DMS153 treated with DMSO at 0.1 percent for 48 hours (cell line): ENCODE results near the gene MVB12B.

Experiments used
- DNase-seq: peaks from one replicate; lab custom pipeline; 2025; ENCODE audit not compliant: unreplicated experiment; lab: John Stamatoyannopoulos, UW

Gene MVB12B

DNA sequence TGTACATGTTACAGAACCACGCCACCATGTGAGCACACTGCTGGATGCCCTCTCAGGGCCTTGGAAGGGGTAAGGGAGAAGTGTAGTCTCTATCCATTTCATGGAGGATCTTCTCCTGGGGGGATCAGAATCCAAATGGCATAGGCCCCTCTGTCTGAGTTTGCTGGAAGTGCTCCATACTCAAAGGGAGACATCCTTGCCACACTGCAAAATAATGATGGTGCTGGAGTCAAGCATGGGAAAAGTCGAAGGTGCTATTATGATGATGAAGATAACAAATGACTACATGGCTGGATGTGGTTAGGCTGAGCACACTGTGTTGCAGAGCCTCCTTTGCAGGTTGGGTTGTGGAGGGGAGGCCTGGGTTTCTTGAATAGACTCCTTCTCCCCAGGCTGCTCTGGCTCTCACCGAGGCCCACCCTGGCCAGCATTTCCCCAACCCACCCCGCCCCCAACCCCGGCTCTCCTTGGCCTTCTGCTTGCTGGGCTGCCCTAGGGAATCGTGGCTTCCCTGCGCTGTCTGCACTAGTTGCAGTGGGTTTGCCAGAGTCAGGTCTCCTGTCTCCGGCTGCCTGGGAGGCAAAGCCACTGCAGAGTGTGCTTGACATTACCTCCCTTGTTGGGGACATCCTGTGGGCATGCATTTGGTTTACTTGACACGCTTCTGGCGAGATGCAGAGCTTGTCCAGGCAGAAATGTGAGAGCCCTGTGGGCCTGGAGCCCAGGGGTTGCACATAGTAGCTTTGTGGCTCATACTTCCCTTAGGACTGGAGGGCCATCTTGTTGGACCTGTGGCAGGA lies 3.0 kb downstream of the MVB12B start:
- no peak for DNase-seq

DNA sequence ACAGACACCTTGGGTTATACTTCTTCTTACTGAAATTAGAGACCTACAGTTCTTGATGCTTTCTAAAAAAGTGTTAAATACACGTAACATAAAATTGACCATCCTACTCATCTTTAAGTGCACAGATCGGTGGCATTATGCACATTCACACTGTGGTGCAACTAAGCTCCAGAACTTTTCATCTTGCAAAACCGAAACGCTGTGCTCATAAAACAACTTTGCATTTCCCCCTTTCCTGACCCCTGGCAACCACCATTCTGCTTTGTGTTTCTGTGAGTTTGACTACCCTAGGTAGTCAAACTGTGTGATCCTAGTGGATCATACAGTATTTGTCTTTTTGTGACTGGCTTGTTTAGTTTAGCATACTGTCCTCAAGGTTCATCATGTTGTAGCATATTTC lies 3.9 kb downstream of the MVB12B start:
- no peak for DNase-seq

DNA sequence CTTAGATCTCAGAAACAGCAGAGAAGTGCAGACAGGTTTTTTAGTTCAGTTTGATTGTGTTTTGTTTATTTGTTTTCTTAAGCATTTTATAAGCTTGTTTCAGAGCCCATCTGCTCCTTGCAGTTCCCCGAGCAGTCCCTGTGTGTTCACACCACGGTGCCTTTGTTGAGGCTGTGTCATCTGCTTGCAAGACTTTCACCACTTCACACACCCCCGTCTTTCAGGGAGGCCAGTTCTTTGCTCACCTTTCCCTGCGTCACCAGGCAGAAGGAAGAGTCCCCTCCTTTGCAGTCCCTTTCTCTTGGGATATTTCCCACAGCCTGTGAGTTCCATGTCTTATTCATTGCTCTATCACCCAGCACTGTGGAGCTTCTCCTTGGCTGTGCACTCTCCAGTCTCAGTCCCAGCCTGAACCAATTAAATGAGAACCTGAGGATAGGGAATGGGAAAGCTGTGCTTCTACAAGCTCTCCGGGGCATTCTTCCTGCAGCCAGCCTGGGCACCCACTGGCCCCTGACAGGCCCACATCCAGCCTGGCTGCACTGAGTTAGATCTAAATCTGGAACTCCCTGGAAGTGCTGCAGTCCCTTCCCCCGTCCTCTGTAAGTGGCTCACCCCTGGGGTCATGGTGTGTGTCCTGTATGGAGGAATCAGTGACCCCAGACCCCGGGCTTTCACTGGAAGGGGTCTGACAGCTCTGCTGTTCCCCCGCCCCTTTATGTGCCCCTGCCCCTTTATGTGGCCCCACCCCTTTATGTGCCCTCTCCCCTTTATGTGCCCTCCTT lies 5.5 kb downstream of the MVB12B start:
- no peak for DNase-seq

DNA sequence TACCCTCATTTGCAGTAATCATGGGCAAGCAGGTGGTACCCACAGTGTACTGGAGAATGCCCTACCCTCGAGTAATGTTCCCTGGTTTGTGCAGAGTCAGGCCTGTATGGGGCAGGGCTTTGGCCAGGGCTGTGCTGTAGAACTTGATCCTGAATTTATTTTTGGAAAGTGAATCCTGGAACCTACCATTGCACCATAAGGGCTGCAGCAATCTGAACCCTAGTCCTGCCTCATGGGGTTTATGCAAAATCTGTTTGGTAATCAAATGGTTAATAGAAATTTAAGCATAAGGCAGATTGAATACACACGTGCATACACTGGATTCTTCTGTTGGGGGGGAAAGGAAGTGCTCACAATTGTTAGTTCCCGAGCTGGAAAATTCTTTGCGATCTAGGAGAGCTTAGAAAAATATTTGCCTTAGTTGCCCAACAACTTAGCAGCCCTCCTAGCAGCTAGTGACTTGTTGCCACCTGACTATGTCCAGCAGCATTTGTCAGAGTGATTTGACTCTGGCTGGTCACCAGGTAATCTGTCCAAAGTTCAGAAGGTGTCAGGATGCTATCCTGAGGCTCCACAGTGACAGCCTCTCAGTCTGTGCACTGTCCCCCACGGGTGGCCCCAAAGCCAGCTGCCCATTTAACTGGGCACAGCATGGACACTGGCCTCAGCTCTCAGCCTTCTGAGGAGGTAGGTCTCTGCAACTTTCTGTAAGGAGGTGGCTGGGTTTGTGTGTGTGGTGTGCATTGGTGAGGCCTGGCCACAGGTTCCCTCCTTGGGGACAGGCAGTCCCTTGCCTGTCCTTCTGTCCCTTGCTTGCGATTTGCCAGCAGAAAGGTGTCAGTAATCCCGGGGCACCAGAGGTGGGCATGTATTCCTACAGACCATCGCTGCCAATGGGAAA lies 8.3 kb downstream of the MVB12B start:
- DNase-seq: no peak

DNA sequence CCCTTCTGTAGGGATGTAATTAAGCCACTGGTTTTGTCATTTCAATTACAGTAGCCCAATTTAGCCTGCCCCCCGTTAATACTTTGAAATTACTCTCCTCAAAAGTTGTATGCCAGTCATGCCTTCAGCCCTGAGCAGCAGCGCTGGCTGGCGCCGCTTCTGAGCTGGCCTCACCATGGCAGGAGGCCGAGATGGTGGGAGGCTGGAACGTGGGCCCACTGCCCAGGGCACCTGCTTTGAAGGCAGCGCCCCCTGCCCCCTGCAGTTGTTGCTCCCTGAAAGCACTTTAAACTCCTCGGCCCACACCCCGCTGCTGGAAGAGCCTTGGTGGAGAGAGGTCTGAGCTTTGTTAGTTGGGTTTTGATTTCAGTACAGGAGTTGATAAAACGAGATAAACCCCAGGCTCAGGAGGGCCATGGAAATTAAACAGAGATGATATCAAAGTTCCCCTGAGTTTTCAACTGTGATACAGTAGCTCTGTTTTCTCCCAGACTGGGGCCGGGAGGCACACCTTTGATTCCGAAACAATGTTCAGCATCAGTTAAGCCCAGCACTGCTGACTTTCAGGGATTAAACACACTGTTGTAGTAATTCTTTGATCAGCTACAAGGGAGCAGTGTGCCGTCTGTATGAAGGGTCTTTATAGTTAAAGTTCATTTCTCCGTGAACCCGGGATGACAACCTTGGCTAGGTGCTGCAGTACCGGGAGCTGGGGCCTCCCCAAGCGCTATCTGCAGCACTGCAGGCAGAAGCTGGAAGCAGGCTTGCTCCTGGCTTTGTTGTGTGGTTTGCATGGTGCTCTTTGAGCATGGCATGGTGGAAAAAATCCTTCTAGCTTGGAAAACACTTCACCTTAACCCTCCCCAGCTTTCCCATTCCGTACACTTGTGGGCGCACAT lies 9.5 kb downstream of the MVB12B start:
- DNase-seq: no peak

DNA sequence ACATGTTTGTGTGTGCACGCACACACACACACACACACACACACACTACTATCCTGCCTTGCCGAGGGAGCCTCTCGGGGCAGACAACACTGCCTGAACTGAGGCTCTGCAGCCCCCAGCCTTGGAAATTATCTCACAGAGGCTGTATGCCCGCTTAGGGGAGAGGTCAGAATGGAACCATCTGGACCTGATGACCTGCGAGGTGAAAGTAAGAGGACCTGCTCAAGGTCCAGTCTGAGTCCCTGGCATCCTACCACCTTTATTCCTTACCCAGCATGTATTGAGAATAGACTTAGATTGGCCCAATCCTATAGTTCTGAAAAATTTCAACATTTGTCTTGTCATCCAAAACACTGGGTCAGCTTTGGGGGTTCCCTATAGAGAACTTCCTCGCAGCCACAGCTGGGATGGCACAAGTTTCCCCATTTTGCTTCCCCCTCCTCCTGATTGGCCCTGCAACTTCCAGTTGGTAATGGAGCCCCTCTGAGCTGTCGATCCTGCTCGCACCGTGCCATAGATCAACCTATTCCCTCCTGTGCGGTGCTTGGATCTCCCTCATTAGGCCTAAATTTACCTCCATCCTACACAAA lies 10.2 kb downstream of the MVB12B start:
- DNase-seq: no peak

DNA sequence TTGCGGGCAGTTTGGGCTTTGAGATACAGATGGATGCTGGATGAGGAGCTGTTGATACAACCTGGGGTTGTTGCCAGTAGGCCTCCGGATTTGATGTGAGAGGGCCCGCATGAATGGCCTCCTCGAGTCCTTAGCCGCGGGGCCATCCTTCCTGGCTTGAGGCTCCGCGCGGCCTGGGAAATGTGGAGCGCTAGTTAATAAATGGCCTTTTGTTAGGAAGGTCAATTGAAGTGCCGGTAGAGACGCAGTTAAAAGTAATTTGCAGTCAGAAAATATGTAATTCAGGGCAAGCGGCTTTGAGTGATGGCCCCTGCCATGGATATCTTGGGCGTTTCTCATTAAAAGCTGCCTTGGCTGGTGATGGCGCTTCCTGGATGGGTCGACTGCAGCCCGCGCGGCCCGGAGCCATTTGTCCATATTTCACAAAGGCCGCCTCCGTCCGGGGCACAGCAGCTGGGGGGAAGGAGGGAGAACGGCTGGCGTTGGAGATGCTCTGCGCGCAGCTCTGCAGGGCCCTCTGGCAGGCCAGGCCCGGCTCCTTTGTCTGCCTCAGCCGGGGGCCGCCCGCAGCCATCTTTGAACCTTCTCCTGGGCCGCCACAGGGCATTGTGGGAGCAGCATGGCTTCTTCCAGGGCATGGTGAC lies 11.2 kb downstream of the MVB12B start:
- no peak for DNase-seq

DNA sequence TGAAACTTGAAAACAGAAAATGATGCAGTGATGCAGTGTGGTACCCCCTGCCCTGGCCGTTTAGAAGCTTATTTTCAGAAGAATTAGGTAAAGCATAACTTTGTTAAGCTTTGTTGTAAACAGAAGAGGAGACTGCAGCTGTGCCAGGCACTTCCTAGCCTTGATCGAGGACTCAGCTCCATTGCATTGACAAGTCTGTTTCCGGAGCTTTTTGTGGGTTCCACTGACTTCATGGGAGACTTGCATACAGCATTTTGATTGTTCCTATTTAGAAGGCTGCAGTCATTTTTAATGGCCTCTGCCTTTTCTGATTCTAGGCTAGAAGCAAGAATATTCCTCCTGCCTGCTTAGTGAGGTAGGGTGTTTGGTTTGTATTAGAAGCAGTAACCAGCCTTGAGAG lies 12.3 kb downstream of the MVB12B start:
- no peak for DNase-seq

DNA sequence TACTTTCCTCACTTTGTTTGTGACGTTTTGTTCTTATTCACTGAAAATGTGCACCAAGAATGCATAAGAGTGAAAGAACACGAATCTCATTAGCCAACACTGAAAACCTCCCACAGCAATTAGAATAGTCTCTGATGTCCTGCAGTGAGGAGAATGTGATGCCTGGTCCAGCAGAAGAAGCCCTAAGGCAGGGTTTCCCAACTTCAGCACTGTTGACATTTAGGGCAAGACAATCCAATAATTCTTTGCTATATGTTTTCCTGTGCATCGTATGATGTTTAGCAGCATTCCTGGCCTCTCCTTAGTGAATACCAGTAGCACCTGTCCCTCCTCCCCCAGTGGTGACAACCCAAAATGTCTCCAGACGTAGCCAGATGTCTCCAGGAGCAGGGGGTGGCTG lies 14.8 kb downstream of the MVB12B start:
- no peak for DNase-seq

DNA sequence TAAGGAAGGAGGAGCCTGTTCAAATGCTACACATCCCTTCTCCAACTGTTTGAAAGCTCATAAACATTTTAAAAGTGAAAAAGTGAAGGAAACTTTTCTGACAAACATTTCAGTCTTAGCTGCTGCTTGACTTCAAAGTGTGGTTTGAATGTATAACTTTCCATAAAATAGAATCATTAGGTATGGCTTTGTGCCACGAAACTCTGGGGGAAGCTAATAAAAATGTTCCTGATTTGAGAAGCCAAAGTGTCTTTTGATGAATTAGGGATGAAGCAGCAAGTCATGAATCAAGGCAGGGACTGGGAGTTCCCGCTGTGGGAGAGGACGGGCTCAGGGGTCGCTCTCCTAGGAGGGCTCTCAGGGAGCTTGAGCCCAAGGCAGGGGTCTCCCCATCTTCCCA lies 15.3 kb downstream of the MVB12B start:
- DNase-seq: no peak

DNA sequence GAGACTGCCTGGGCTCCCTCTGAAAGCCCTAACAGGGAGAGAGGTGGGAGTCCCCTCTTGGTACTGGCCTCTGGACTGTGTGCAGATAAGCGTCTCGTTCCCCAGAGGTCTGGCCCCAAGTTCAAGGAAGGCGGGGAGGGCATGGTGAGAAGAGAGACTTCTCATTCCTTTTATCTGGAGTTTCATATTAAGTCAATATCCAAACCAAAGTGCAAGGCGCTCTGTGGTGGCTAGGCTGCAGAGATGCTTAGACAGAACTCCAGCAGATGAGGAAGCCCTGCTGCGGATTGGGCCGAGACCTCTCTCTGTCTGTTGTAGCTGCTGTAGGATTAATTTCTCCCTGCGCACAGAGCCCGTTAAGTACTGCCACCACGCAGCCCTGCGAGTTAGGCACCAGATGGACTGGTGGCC lies 16.0 kb downstream of the MVB12B start:
- DNase-seq: no peak

DNA sequence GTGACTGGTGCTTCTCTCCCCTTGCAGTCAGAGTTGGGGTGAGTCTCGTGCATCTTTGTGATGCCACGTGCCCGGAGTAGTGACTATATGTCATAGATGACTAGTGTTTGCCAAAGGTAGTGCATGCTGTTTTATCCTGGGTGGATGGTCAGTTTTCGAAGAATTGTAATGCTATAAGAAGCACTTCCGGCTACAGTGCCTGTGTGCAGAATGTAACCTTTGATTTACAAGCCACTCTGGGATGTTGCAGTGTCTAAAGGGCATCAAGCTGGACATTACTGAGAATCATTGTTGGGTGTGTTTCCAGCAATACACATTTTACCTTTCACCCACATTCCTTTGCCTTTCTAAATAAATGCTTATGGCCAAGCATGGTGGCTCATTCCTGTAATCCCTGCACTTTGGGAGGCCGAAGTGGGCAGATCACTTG lies 16.7 kb downstream of the MVB12B start:
- no peak for DNase-seq

DNA sequence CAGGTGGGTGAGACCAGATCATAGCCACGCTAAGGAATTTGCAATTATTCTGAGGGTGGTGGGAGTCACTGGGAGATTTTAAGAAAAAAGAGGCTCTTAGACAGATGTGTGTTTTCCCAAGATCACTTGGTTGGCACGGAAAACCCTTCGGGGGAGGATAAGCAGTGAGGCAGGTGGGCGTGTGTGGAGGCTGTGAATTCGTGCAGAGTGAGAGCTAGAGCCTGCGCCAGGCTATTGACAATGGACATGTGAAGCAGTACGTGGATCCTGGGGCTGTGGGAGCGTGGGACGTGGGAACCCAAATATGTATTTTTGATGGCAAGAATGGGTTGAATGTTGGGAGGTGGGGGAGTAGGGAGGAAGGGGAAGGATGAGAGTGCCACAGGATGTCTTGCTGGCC lies 19.4 kb downstream of the MVB12B start:
- no peak for DNase-seq

DNA sequence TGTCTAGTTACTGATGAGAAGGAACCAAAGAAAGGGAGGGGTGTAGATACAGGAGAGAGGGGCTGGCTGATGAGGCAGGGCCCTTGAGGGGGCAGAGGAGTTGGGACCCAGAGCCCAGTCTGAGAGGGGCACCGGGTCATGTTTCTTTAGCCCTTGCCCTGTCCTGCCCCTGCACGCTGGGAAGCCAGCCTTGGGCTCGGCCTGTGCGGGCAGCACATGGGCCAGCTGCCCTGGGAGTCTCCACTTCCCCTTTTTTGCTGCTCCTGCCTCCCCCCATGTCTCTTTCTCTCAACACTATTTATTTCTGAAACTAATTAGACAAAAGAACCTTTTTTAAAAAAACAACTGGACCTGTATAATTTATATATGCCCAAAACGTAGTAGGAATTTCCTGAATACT lies 20.5 kb downstream of the MVB12B start:
- DNase-seq: no peak

DNA sequence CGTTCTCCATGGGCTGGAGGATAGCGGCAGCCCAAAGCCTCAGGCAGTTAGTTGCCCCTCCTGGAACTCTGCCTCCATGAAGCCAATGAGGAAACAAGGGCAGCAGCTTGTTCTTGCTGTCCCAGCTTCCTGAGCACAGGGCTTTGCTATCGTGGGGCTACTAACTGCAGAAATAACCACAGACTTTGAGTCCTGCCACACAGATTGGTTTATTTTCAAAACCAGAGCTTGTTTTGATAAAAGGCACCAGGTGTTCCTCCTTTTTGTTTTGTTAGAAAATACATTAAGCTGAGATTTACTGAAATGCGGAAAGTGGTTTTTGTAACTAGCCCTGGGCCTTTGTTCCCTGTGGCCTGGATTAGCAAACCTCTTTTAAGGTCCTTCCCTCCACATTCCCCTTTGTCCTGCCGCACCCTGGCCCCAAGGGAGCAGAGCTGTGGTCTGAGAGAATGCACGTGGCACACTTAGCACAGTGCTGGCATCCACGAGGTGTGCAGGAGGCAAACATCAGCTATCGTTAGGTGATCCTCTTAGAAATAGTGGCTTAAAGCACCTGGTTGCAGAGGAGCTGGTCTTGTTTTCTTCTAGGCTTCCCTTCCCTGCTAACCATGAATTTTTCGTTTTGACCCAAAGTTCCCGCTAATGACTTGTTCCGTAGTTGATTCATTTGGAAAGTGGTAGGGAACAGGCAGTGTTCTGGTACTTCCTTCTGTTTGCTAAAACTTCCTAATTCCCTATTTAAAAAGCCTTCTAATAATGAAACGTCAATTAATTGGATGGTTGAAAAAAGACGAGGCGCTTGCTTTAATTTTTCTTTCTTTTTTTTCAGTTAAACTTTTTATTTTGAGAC lies 21.5 kb downstream of the MVB12B start:
- DNase-seq: peak; percentile 61

DNA sequence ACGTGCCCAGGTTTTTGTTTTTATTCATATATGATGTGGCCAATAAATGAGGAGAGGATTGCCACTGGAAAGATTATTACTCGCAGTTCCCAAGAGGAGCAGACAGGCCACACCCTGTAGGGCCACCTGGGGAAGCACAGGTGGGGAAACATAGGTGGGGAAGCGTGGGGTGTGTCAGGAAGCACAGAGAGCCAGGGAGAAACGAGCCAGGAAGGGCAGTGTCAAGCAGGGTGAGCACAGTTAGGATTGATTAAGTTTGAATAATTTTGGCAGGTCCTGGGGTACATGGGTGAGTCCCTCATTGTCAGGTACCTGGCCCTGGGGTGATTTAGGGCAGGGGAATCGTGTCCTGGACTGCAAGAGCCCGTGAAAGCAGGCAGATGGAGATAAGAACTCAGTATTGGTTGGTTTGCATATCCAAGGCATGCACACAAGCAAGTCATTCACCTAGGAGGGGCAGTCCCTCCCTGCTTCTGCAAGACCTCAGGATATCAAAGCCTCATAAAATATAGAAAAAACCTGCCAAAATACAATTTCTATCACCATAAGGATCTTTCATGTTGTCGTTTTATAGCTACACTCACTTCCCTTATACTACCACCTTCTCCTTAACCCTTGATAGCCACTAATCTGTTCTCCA lies 22.4 kb downstream of the MVB12B start:
- no peak for DNase-seq

DNA sequence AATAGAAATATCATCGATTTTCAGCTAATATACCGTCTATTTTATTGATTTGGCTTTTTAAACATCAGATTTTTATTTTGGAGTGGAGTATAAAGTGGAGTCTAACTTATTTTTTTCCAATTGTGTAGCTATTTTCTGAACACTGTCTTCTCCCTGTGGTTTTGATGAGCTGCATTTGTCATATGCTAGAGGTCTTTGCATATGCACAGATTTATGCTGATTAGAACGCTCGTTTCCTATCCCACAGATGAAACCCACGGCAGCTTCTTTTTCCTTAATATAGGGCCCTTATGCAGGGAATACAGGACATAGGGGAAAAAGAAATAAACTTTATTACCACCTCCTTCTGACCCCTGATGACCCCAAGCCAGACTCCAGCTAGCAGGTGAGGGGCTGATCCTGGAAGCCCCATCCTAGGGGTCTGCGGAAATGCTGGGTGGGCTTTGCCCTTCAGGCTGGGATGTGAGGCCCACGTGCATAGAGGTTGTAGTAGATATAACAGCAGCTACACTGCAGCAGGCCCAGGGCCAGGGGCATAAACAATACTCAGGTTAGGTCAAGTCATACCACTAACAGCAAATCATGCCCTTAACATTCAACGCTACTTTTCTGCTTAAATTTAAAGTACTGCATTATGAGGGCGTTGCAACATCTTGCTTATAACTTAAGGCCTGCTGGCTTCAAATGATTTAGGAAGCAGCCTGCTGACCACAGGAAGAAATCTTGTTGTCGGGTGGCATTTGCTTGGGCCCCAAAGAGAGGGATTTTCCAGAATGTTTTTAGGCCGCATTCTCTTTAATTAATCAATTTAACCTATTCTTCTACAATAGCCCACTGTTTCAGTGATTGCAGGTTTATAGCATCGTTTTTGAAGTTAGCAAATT lies 28.5 kb downstream of the MVB12B start:
- no peak for DNase-seq
